Keratinocyte (primary cell): Measurements from ENCODE around the gene CCL8. TPM values are rescaled to one million over a fixed set of nuclear protein-coding genes. Genes with fewer than 3 reads are reported as not detected.

ENCODE experiments used
- DNase-seq: peaks from one replicate; pipeline ENCODE4 v3.0.0-alpha.2; 2011; ENCODE audit warnings: low read depth, missing footprints, low spot score
- FAIRE-seq: peaks from 2 replicates; lab custom pipeline; 2011; peaks lifted over from hg19 to GRCh38; lab: Jason Lieb, UNC
- H2AFZ ChIP-seq: 2 replicates; pipeline ENCODE4 v1.6.0; 2012; ENCODE audit warnings: low read length, control low read depth, inconsistent platforms; ENCODE audit not compliant: control insufficient read depth
- H3K27ac ChIP-seq: 2 replicates; pipeline ENCODE4 v1.5.1; 2011; ENCODE audit warnings: low read length; ENCODE audit not compliant: control insufficient read depth, insufficient read depth
- H3K27me3 ChIP-seq: 3 replicates; pipeline ENCODE4 v1.6.0; 2011; ENCODE audit warnings: low read length; ENCODE audit not compliant: control insufficient read depth, insufficient read depth; ENCODE audit errors: extremely low read depth
- H3K36me3 ChIP-seq, 2 experiments: 2 replicates in 1 of 2; 3 replicates in 1 of 2; pipeline ENCODE4 v1.5.1; 2011; ENCODE audit warnings: low read length in 2 of 2, mild to moderate bottlenecking in 1 of 2; ENCODE audit not compliant: control insufficient read depth in 2 of 2, insufficient read depth in 2 of 2; ENCODE audit errors: extremely low read depth in 1 of 2
- H3K4me1 ChIP-seq: 3 replicates; pipeline ENCODE4 v1.5.1; 2011; ENCODE audit warnings: low read length; ENCODE audit not compliant: control insufficient read depth, insufficient read depth; ENCODE audit errors: extremely low read depth
- H3K4me2 ChIP-seq: 3 replicates; pipeline ENCODE4 v1.6.0; 2011; ENCODE audit warnings: low read depth, low read length; ENCODE audit not compliant: control insufficient read depth, insufficient read depth; ENCODE audit errors: extremely low read depth
- H3K4me3 ChIP-seq, 3 experiments: fragments of 200-600 bp in 1 of 3; sonication (generic) in 1 of 3; 2 replicates in 2 of 3; 3 replicates in 1 of 3; pipeline ENCODE4 v1.5.1; 2011 to 2016; ENCODE audit warnings: low read length in 3 of 3, mild to moderate bottlenecking in 3 of 3, control low read depth in 2 of 3, inconsistent platforms in 1 of 3, low read depth in 1 of 3, mixed read lengths in 1 of 3, mixed run types in 1 of 3, moderate library complexity in 1 of 3; ENCODE audit not compliant: control insufficient read depth in 2 of 3, insufficient read depth in 2 of 3; ENCODE audit errors: extremely low read depth in 1 of 3
- H3K79me2 ChIP-seq: 2 replicates; pipeline ENCODE4 v1.6.0; 2012; ENCODE audit warnings: low read length; ENCODE audit not compliant: control insufficient read depth, insufficient read depth
- H3K9ac ChIP-seq: 3 replicates; pipeline ENCODE4 v1.6.0; 2011; ENCODE audit warnings: low read length; ENCODE audit not compliant: control insufficient read depth, insufficient read depth; ENCODE audit errors: extremely low read depth
- H3K9me1 ChIP-seq: 3 replicates; pipeline ENCODE4 v1.6.0; 2011; ENCODE audit warnings: low read length; ENCODE audit not compliant: control insufficient read depth, insufficient read depth; ENCODE audit errors: extremely low read depth
- H3K9me3 ChIP-seq: 2 replicates; pipeline ENCODE4 v1.5.1; 2012; ENCODE audit warnings: low read depth, low read length; ENCODE audit not compliant: control insufficient read depth
- H4K20me1 ChIP-seq: 3 replicates; pipeline ENCODE4 v1.6.0; 2011; ENCODE audit warnings: low read length; ENCODE audit not compliant: control insufficient read depth, insufficient read depth; ENCODE audit errors: extremely low read depth
- CTCF ChIP-seq, 3 experiments: IDR thresholded peaks in 1 of 3; conservative IDR thresholded peaks in 1 of 3; optimal IDR thresholded peaks in 1 of 3; 2 replicates in 2 of 3; 3 replicates in 1 of 3; pipeline versions ENCODE3 to v1.5.1; 2011; ENCODE audit warnings: low read length in 3 of 3, mild to moderate bottlenecking in 3 of 3, moderate library complexity in 2 of 3, control low read depth in 1 of 3, inconsistent platforms in 1 of 3; ENCODE audit not compliant: insufficient read depth in 2 of 3; ENCODE audit errors: extremely low read depth in 1 of 3
- EZH2 ChIP-seq: IDR thresholded peaks from one replicate; pipeline ENCODE4 v1.6.1; 2012; ENCODE audit warnings: inconsistent platforms, mild to moderate bottlenecking, low read length, moderate library complexity
- dilution Hi-C: fragments of 300-500 bp; cut with MboI; formaldehyde crosslinking; loops from one replicate; pipeline ENCODE4 v1.7.0; 2020; ENCODE audit warnings: low sequenced_read_pairs; ENCODE audit not compliant: extremely low pct_ligation_motif_present
- polyA plus RNA-seq, 5 experiments: library from polyadenylated mRNA; depleted of rRNA in 3 of 5; stranded (reverse) in 3 of 5; stranded (forward) in 1 of 5; unstranded in 1 of 5; fragments of >200 nt; gene quantifications; 1 replicate in 1 of 5; 2 replicates in 3 of 5; 3 replicates in 1 of 5; pipeline versions ENCODE4 v1.2.1 to v1.2.3, GENCODE V29; 2011 to 2012; ENCODE audit warnings: missing spikeins in 2 of 5, low read depth in 1 of 5, low replicate concordance in 1 of 5

The CCL8 gene
- polyA plus RNA-seq, 1 donor (not counting 4 experiments of a cell fraction or from before 2014, with no cell fraction given) = not detected

- dilution Hi-C loops = loop anchor here (25.0 kb wide), 1 partner anchor 139 kb away; no protein-coding TSS in a partner anchor
- Histone ChIP-seq H3K9me1 (no peaks in the 10 kb centered on the region), H3K4me3 (no peak overlapping the region), H3K27ac (no peak overlapping the region), H3K4me1 (no peaks in the 10 kb centered on the region), H3K9me3 (no peaks in the 10 kb centered on the region), H3K27me3 (no peaks in the 10 kb centered on the region), H2AFZ (no peak overlapping the region), H3K4me2 (no peak overlapping the region), H3K79me2 (no peaks in the 10 kb centered on the region), H4K20me1 (no peaks in the 10 kb centered on the region), H3K36me3 (no peaks in the 10 kb centered on the region), H3K9ac (no peak overlapping the region)
- DNase-seq = no peak
- FAIRE-seq = no peak
- TF ChIP-seq CTCF (optimal IDR thresholded peaks at IDR 0.05 in 1 of 3, IDR thresholded peaks at IDR 0.05 in 1 of 3, conservative IDR thresholded peaks at IDR 0.05 in 1 of 3; ENCODE audit: extremely low read depth in 1 of 3, insufficient read depth in 2 of 3, low read length in 3 of 3) = no peak
- no peak for TF ChIP-seq EZH2
These were observed 31.9 kb downstream of the CCL8 start for GRCh38 chr17:34351096-34351495.

GRCh38 chr17:34352191-34352590 lies 33.0 kb downstream of the CCL8 start:
- Histone ChIP-seq H3K79me2 (no peaks in the 10 kb centered on the region), H2AFZ (no peak overlapping the region), H3K9me3 (no peaks in the 10 kb centered on the region), H3K4me2 (no peak overlapping the region), H3K9me1 (no peaks in the 10 kb centered on the region), H3K27ac (no peak overlapping the region), H3K4me3 (no peak overlapping the region), H3K36me3 (no peaks in the 10 kb centered on the region), H3K9ac (no peak overlapping the region), H4K20me1 (no peaks in the 10 kb centered on the region), H3K4me1 (no peaks in the 10 kb centered on the region), H3K27me3 (peaks cover 2% of the 10 kb centered on the region)
- DNase-seq = no peak
- FAIRE-seq = no peak
- dilution Hi-C loops = loop anchor here (25.0 kb wide), 1 partner anchor 140 kb away; no protein-coding TSS in a partner anchor
- TF ChIP-seq EZH2 = no peak
- TF ChIP-seq CTCF (optimal IDR thresholded peaks at IDR 0.05 in 1 of 3, IDR thresholded peaks at IDR 0.05 in 1 of 3, conservative IDR thresholded peaks at IDR 0.05 in 1 of 3; ENCODE audit: extremely low read depth in 1 of 3, insufficient read depth in 2 of 3, low read length in 3 of 3) = no peak
